ENCODE data around the gene UBE2I. TPM values are rescaled to one million over a fixed set of nuclear protein-coding genes. Genes with fewer than 3 reads are reported as not detected.

UBE2I gene
- total RNA-seq, 4 donors from 2014 or later = 72.0 to 165 (median 107) TPM

GRCh38 chr16:1344499-1344898, 35.1 kb downstream of the UBE2I start:
- WGBS = 94% methylated on average over 3 of the region's 14 CpGs
- Histone ChIP-seq H3K4me1 (peaks cover 40% of the 10 kb centered on the region), H3K36me3 (peaks cover 15% of the 10 kb centered on the region), H3K27me3 (peaks cover 3% of the 10 kb centered on the region), H3K27ac (no peak overlapping the region), H3K4me3 (no peak overlapping the region), H3K9me3 (no peaks in the 10 kb centered on the region)
- no peak for DNase-seq (ENCODE audit: low spot score in 2 of 2)
- no peak for TF ChIP-seq CTCF (IDR thresholded peaks at IDR 0.05)
- TF ChIP-seq EP300 (IDR thresholded peaks at IDR 0.05) = no peak
- TF ChIP-seq POLR2AphosphoS5 (IDR thresholded peaks at IDR 0.05) = no peak
- TF ChIP-seq POLR2A (IDR thresholded peaks at IDR 0.05) = no peak

- DNase-seq (ENCODE audit: low spot score in 2 of 2) = no peak
- TF ChIP-seq CTCF (IDR thresholded peaks at IDR 0.05) (no peak), POLR2AphosphoS5 (IDR thresholded peaks at IDR 0.05) (no peak), EP300 (IDR thresholded peaks at IDR 0.05) (no peak), POLR2A (IDR thresholded peaks at IDR 0.05) (no peak)
- Histone ChIP-seq H3K27me3 (peaks cover 3% of the 10 kb centered on the region), H3K9me3 (no peaks in the 10 kb centered on the region), H3K4me1 (peaks cover 41% of the 10 kb centered on the region), H3K36me3 (peaks cover 21% of the 10 kb centered on the region), H3K4me3 (no peak overlapping the region), H3K27ac (no peak overlapping the region)
- WGBS = 56% methylated on average over 7 of the region's 11 CpGs
Observed at GRCh38 chr16:1345087-1345486, 35.7 kb downstream of the UBE2I start.

DNA sequence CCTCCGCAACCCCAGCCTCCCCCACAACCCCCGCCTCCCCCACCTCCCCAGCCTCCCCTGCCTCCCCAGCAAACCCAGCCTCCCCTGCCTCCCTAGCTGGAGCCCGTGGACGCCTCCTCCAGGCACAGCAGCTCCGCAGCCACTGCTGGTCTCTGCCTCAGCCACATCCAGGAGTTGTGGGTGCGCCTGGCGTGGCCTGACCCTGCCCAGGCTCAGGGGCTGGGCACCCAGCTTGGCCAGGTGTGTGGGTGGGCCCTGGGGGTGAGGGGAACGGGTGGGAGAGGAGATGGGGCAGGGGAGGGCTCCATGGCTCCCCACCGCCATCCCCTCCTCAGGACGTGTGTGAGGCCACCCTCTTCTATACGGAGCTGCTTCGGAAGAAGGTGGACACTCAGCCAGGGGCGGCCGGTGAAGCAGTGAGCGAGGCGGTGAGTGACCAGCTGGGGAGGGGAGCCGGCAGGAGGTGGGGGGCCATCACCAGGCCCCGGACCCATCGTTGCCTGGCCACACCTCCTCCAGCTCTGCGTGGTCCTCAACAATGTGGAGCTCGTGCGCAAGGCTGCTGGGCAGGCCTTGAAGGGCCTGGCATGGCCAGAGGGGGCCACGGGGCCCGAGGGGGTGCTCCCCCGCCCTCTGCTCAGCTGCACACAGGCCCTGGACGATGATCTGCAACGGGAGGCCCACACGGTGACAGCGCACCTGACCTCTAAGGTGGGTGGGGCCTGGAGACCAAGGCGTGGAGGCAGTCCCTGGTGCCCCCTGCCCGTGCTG, 36.4 kb downstream of the UBE2I start:
- Histone ChIP-seq H3K4me3 (no peak overlapping the region), H3K36me3 (peaks cover 26% of the 10 kb centered on the region), H3K27ac (no peak overlapping the region), H3K4me1 (peaks cover 49% of the 10 kb centered on the region), H3K27me3 (peaks cover 3% of the 10 kb centered on the region), H3K9me3 (no peaks in the 10 kb centered on the region)
- DNase-seq (ENCODE audit: low spot score in 2 of 2) = no peak
- TF ChIP-seq CTCF (IDR thresholded peaks at IDR 0.05) = no peak
- TF ChIP-seq EP300 (IDR thresholded peaks at IDR 0.05) = no peak
- TF ChIP-seq POLR2AphosphoS5 (IDR thresholded peaks at IDR 0.05) = no peak
- TF ChIP-seq POLR2A (IDR thresholded peaks at IDR 0.05) = no peak
- WGBS = 73% methylated on average over 3 of the region's 31 CpGs

- Histone ChIP-seq H3K4me3 (peak overlapping the region; percentile 19), H3K27me3 (peaks cover 3% of the 10 kb centered on the region), H3K4me1 (peaks cover 55% of the 10 kb centered on the region), H3K9me3 (no peaks in the 10 kb centered on the region), H3K36me3 (peaks cover 26% of the 10 kb centered on the region), H3K27ac (no peak overlapping the region)
- 67% methylated on average over 16 of the region's 34 CpGs for WGBS
- no peak for DNase-seq (ENCODE audit: low spot score in 2 of 2)
- TF ChIP-seq EP300 (IDR thresholded peaks at IDR 0.05) = no peak
- no peak for TF ChIP-seq CTCF (IDR thresholded peaks at IDR 0.05)
- TF ChIP-seq POLR2AphosphoS5 (IDR thresholded peaks at IDR 0.05) = no peak
- TF ChIP-seq POLR2A (IDR thresholded peaks at IDR 0.05) = no peak
Observed at GRCh38 chr16:1346422-1347285, 37.2 kb downstream of the UBE2I start.
